Measurements from ENCODE around the gene TENM4. TPM values are rescaled to one million over a fixed set of nuclear protein-coding genes. Genes with fewer than 3 reads are reported as not detected.

TENM4 gene
- total RNA-seq, 1 experiment from 2014 or later, result 0.39 TPM

DNA sequence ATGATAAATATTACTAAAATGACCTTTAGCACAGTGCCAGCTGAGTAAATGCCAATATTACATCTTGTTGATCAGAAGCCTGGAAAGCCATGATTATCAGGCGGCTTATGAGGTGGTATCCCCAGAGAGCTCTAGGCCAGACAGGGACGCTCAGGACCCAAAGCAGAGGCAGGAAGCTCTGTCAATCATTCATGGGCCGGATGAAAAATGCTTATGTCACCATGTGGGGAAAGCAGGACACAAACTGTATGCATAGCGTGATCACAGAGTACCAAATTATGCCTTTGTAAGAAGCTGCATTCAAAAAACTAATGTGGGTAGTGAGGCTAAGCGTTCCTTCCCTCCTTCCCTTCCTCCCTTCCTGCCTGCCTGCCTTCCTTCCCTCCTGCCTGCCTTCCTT, 82.6 kb downstream of the TENM4 start:
- no peak for ATAC-seq
- ChIA-PET POLR2A (interaction anchor here (0.7 kb wide), 1 partner anchor 8 kb away, joined by 3 read pairs; no protein-coding TSS in a partner anchor), CTCF (no interaction called here)
- no TSS peak for BruUV-seq (replicated peaks)
- H3K4me3 ChIP-seq (ENCODE audit: low read depth in 2 of 2, low read length in 2 of 2), result no peak overlapping the region
- DNase-seq (ENCODE audit: low read depth, low spot score), result no peak
- TF ChIP-seq SIN3A (IDR thresholded peaks at IDR 0.05; ENCODE audit: borderline replicate concordance, insufficient read depth, low read depth, low read length), result no peak
- TF ChIP-seq POLR2AphosphoS5 (IDR thresholded peaks at IDR 0.05; ENCODE audit: low read depth, low read length), result no peak
- TF ChIP-seq TCF7L2 (IDR thresholded peaks at IDR 0.05; ENCODE audit: low read depth, low read length), result no peak
- no peak for TF ChIP-seq CTCF (IDR thresholded peaks at IDR 0.05)
- TF ChIP-seq, protein P1, sequence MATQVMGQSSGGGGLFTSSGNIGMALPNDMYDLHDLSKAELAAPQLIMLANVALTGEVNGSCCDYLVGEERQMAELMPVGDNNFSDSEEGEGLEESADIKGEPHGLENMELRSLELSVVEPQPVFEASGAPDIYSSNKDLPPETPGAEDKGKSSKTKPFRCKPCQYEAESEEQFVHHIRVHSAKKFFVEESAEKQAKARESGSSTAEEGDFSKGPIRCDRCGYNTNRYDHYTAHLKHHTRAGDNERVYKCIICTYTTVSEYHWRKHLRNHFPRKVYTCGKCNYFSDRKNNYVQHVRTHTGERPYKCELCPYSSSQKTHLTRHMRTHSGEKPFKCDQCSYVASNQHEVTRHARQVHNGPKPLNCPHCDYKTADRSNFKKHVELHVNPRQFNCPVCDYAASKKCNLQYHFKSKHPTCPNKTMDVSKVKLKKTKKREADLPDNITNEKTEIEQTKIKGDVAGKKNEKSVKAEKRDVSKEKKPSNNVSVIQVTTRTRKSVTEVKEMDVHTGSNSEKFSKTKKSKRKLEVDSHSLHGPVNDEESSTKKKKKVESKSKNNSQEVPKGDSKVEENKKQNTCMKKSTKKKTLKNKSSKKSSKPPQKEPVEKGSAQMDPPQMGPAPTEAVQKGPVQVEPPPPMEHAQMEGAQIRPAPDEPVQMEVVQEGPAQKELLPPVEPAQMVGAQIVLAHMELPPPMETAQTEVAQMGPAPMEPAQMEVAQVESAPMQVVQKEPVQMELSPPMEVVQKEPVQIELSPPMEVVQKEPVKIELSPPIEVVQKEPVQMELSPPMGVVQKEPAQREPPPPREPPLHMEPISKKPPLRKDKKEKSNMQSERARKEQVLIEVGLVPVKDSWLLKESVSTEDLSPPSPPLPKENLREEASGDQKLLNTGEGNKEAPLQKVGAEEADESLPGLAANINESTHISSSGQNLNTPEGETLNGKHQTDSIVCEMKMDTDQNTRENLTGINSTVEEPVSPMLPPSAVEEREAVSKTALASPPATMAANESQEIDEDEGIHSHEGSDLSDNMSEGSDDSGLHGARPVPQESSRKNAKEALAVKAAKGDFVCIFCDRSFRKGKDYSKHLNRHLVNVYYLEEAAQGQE (IDR thresholded peaks at IDR 0.05; ENCODE audit: insufficient read depth in 1 of 2, low read depth in 2 of 2, low read length in 1 of 2), result no peak
- H3K27ac ChIP-seq (ENCODE audit: low read length), result no peak overlapping the region
- no peaks in the 10 kb centered on the region for H3K9me3 ChIP-seq (ENCODE audit: control insufficient read depth, insufficient read depth, low read depth, low read length)
- in situ Hi-C loops (cut with HindIII; ENCODE audit: low pct_unique_long_range_greater_than_20kb, low sequenced_read_pairs), result no loop called here
- no peaks in the 10 kb centered on the region for H3K36me3 ChIP-seq (ENCODE audit: control insufficient read depth, insufficient read depth, low read length)
- intact Hi-C loops (cut with micrococcal nuclease; ENCODE audit: unreplicated experiment), result no loop called here
- no peaks in the 10 kb centered on the region for H3K4me1 ChIP-seq (ENCODE audit: control insufficient read depth, insufficient read depth, low read length)
- no peaks in the 10 kb centered on the region for H3K27me3 ChIP-seq (ENCODE audit: control insufficient read depth, insufficient read depth, low read length)

- POLR2A ChIA-PET, result no interaction called here
- in situ Hi-C loops (cut with HindIII; ENCODE audit: low pct_unique_long_range_greater_than_20kb, low sequenced_read_pairs), result no loop called here
- intact Hi-C loops (cut with micrococcal nuclease; ENCODE audit: unreplicated experiment), result no loop called here
- no peaks in the 10 kb centered on the region for H3K36me3 ChIP-seq (ENCODE audit: control insufficient read depth, insufficient read depth, low read length)
- ATAC-seq (no peak), DNase-seq (ENCODE audit: low read depth, low spot score) (no peak)
- TF ChIP-seq POLR2AphosphoS5 (IDR thresholded peaks at IDR 0.05; ENCODE audit: low read depth, low read length), result no peak
- TF ChIP-seq CTCF (IDR thresholded peaks at IDR 0.05), result no peak
- TF ChIP-seq, protein P1 (IDR thresholded peaks at IDR 0.05; ENCODE audit: insufficient read depth in 1 of 2, low read depth in 2 of 2, low read length in 1 of 2), result no peak
- TF ChIP-seq TCF7L2 (IDR thresholded peaks at IDR 0.05; ENCODE audit: low read depth, low read length), result no peak
- no peak for TF ChIP-seq SIN3A (IDR thresholded peaks at IDR 0.05; ENCODE audit: borderline replicate concordance, insufficient read depth, low read depth, low read length)
- H3K9me3 ChIP-seq (ENCODE audit: control insufficient read depth, insufficient read depth, low read depth, low read length), result no peaks in the 10 kb centered on the region
- BruUV-seq (replicated peaks), result no TSS peak
- H3K4me1 ChIP-seq (ENCODE audit: control insufficient read depth, insufficient read depth, low read length), result no peaks in the 10 kb centered on the region
- no peaks in the 10 kb centered on the region for H3K27me3 ChIP-seq (ENCODE audit: control insufficient read depth, insufficient read depth, low read length)
- CTCF ChIA-PET, result no interaction called here
- H3K4me3 ChIP-seq (ENCODE audit: low read depth in 2 of 2, low read length in 2 of 2), result no peak overlapping the region
- no peak overlapping the region for H3K27ac ChIP-seq (ENCODE audit: low read length)
These were observed 87.1 kb downstream of the TENM4 start for GRCh38 chr11:79353706-79354105.
